Transverse colon (tissue), 4 donors: ENCODE results near the gene HIP1. TPM values are rescaled to one million over a fixed set of nuclear protein-coding genes. Genes with fewer than 3 reads are reported as not detected.

ENCODE experiments used
- DNase-seq: peaks from one replicate; pipeline ENCODE4 v3.0.0-alpha.2; 2019
- H3K27ac ChIP-seq, 4 donors: fragments of 200-600 bp; sonication (generic); 2 replicates each; pipeline ENCODE4 v1.5.1; 2016 to 2018; ENCODE audit warnings: inconsistent platforms in 4 of 4
- H3K27me3 ChIP-seq: fragments of 200-600 bp; sonication (generic); 2 replicates; pipeline ENCODE4 v1.5.1; 2017; ENCODE audit warnings: inconsistent platforms
- H3K36me3 ChIP-seq, 4 donors: fragments of 200-600 bp; sonication (generic); 2 replicates each; pipeline ENCODE4 v1.5.1; 2017 to 2019; ENCODE audit warnings: inconsistent platforms in 4 of 4
- H3K4me1 ChIP-seq, 4 donors: fragments of 200-600 bp; sonication (generic); 2 replicates each; pipeline ENCODE4 v1.5.1; 2017 to 2020; ENCODE audit warnings: inconsistent platforms in 4 of 4
- H3K4me3 ChIP-seq, 4 donors: fragments of 200-600 bp; sonication (generic); 1 replicate in 1 of 4; 2 replicates in 3 of 4; pipeline versions ENCODE4 v1.5.1 to v1.6.1; 2017 to 2019; ENCODE audit warnings: inconsistent platforms in 4 of 4
- H3K9me3 ChIP-seq, 2 donors: fragments of 200-600 bp; sonication (generic); 2 replicates each; pipeline ENCODE4 v1.5.1; 2017 to 2019; ENCODE audit warnings: inconsistent platforms in 2 of 2
- CTCF ChIP-seq, 5 experiments: fragments of 200-600 bp in 3 of 5; fragments of 450-650 bp in 2 of 5; sonication (generic) in 3 of 5; IDR thresholded peaks; 1 replicate in 2 of 5; 2 replicates in 3 of 5; pipeline ENCODE4 v1.5.1; 2016 to 2017; ENCODE audit warnings: antibody characterized with exemption in 5 of 5, inconsistent platforms in 3 of 5, mild to moderate bottlenecking in 2 of 5, moderate library complexity in 1 of 5
- EP300 ChIP-seq: sonication (generic); formaldehyde crosslinking; IDR thresholded peaks from one replicate; pipeline ENCODE4 v1.6.1; 2017; ENCODE audit warnings: antibody characterized with exemption, low read depth
- POLR2A ChIP-seq: fragments of 450-650 bp; IDR thresholded peaks from one replicate; pipeline ENCODE4 v1.6.1; 2016; ENCODE audit warnings: antibody characterized with exemption, mild to moderate bottlenecking, moderate library complexity
- POLR2AphosphoS5 ChIP-seq, 3 donors: sonication (generic); formaldehyde crosslinking; IDR thresholded peaks; one replicate each; pipeline ENCODE4 v1.6.1; 2016; ENCODE audit warnings: antibody characterized with exemption in 3 of 3
- WGBS, 2 donors: methylation state at CpG; one replicate each; pipeline ENCODE4 v1.1.5; 2018; ENCODE audit warnings: low coverage in 1 of 2; 5-methylcytosine and 5-hydroxymethylcytosine counted together
- in situ Hi-C, 4 donors: fragments of 200-750 bp; cut with MboI; loops; one replicate each; pipeline versions ENCODE4 v1.15.0 to v1.15.1; 2017; ENCODE audit warnings: low sequenced_read_pairs in 3 of 4, low pct_ligation_motif_present in 1 of 4, low pct_unique_long_range_greater_than_20kb in 1 of 4
- intact Hi-C: fragments of 100-400 bp; cut with DNase I; formaldehyde crosslinking; loops from one replicate; pipeline ENCODE4 v1.15.1; 2023; ENCODE audit warnings: low total_unique reads
- total RNA-seq, 4 donors: library from RNA; depleted of rRNA; stranded (reverse); fragments of >200 nt; gene quantifications; one replicate each; pipeline ENCODE4 v1.1.0, GENCODE V29; 2016

The HIP1 gene
- total RNA-seq, 4 donors from 2014 or later = 3.7 to 20.1 (median 4.7) TPM

- TF ChIP-seq POLR2A (no peak), POLR2AphosphoS5 (IDR thresholded peaks at IDR 0.05) (no peak), EP300 (no peak), CTCF (IDR thresholded peaks at IDR 0.05) (no peak)
- no peaks in the 10 kb centered on the region for H3K36me3 ChIP-seq
- no peaks in the 10 kb centered on the region for H3K9me3 ChIP-seq
- no peaks in the 10 kb centered on the region for H3K27me3 ChIP-seq
- no peak overlapping the region for H3K4me3 ChIP-seq
- H3K27ac ChIP-seq = no peak overlapping the region
- DNase-seq = no peak
- 96% methylated on average over 7 of the region's 7 CpGs; no CpG with 5 or more reads in 1 of the 2 donors for WGBS, 2 donors
- in situ Hi-C loops = no loop called here
- H3K4me1 ChIP-seq = no peaks in the 10 kb centered on the region
- intact Hi-C loops = no loop called here
These were observed 85.1 kb downstream of the HIP1 start for GRCh38 chr7:75653651-75654050.

- TF ChIP-seq POLR2AphosphoS5 (IDR thresholded peaks at IDR 0.05) (no peak), EP300 (no peak), POLR2A (no peak), CTCF (IDR thresholded peaks at IDR 0.05) (no peak)
- H3K27ac ChIP-seq = no peak overlapping the region
These were observed 86.0 kb downstream of the HIP1 start for GRCh38 chr7:75652788-75653187.

GRCh38 chr7:75650681-75651080, 88.1 kb downstream of the HIP1 start:
- TF ChIP-seq CTCF (IDR thresholded peaks at IDR 0.05) (no peak), EP300 (no peak), POLR2AphosphoS5 (IDR thresholded peaks at IDR 0.05) (no peak), POLR2A (no peak)

More at GRCh38 chr7:75652788-75653187, 86.0 kb downstream of the HIP1 start:
- no peaks in the 10 kb centered on the region for H3K27me3 ChIP-seq
- 97 to 100% methylated on average over 1 of the region's 1 CpG for WGBS, 2 donors
- no peaks in the 10 kb centered on the region for H3K9me3 ChIP-seq
- no peak overlapping the region for H3K4me3 ChIP-seq
- H3K36me3 ChIP-seq = no peaks in the 10 kb centered on the region
- no peaks in the 10 kb centered on the region for H3K4me1 ChIP-seq
- DNase-seq = no peak
- intact Hi-C loops (no loop called here), in situ Hi-C loops (no loop called here)

GRCh38 chr7:75650062-75650461, 88.7 kb downstream of the HIP1 start:
- in situ Hi-C loops (no loop called here), intact Hi-C loops (no loop called here)
- peak overlapping the region in 3 of 4 donors; percentile 2 to 24 (median 3) for H3K27ac ChIP-seq
- no peak overlapping the region for H3K4me3 ChIP-seq
- H3K9me3 ChIP-seq = no peaks in the 10 kb centered on the region
- no peaks in the 10 kb centered on the region for H3K36me3 ChIP-seq
- no peaks in the 10 kb centered on the region for H3K4me1 ChIP-seq
- 96% methylated on average over 5 of the region's 7 CpGs; no CpG with 5 or more reads in 1 of the 2 donors for WGBS, 2 donors
- H3K27me3 ChIP-seq = no peaks in the 10 kb centered on the region
- TF ChIP-seq EP300 = no peak
- no peak for TF ChIP-seq POLR2AphosphoS5 (IDR thresholded peaks at IDR 0.05)
- TF ChIP-seq CTCF (IDR thresholded peaks at IDR 0.05) = no peak
- TF ChIP-seq POLR2A = no peak
- no peak for DNase-seq

More at GRCh38 chr7:75650681-75651080, 88.1 kb downstream of the HIP1 start:
- in situ Hi-C loops (no loop called here), intact Hi-C loops (no loop called here)
- H3K4me1 ChIP-seq = no peaks in the 10 kb centered on the region
- H3K36me3 ChIP-seq = no peaks in the 10 kb centered on the region
- peak overlapping the region in 1 of 4 donors; percentile 3 for H3K27ac ChIP-seq
- H3K4me3 ChIP-seq = no peak overlapping the region
- DNase-seq = peak; percentile 51
- no peaks in the 10 kb centered on the region for H3K27me3 ChIP-seq
- 46% methylated on average over 9 of the region's 9 CpGs; no CpG with 5 or more reads in 1 of the 2 donors for WGBS, 2 donors
- no peaks in the 10 kb centered on the region for H3K9me3 ChIP-seq
